HepG2 (cell line): ENCODE measurements around the gene FANCG. TPM values are rescaled to one million over a fixed set of nuclear protein-coding genes. Genes with fewer than 3 reads are reported as not detected.

ENCODE experiments used
- MIXL1 ChIP-seq: IDR thresholded peaks from 2 replicates; pipeline ENCODE4 v1.6.1; 2016
- NCOA2 ChIP-seq: sonication (generic); formaldehyde crosslinking; IDR thresholded peaks from 2 replicates; pipeline ENCODE4 v1.8.0; 2022; ENCODE audit warnings: inconsistent platforms
- REST ChIP-seq, 2 experiments: IDR thresholded peaks; 2 replicates each; pipeline ENCODE4 v1.6.1; 2011 to 2012; ENCODE audit warnings: low read length in 2 of 2, borderline replicate concordance in 1 of 2, low read depth in 1 of 2, mild to moderate bottlenecking in 1 of 2, moderate library complexity in 1 of 2
- SRY ChIP-seq: sonication (generic); formaldehyde crosslinking; IDR thresholded peaks from 2 replicates; pipeline ENCODE4 v1.8.0; 2022; ENCODE audit warnings: mild to moderate bottlenecking, missing genetic modification reagents
- ZNF614 ChIP-seq: IDR thresholded peaks from 2 replicates; pipeline ENCODE4 v1.6.1; 2018; ENCODE audit warnings: missing biosample characterization, missing genetic modification reagents, inconsistent platforms, borderline replicate concordance
- polyA plus RNA-seq, 8 experiments: library from polyadenylated mRNA; depleted of rRNA in 3 of 8; stranded (reverse) in 7 of 8; unstranded in 1 of 8; fragments of >200 nt; fragmentation: Illumina TruSeq in 4 of 8; extraction: Trizol in 4 of 8; gene quantifications; 2 replicates each; pipeline versions ENCODE4 v1.2.1 to v1.2.3, GENCODE V29; 2011 to 2016; ENCODE audit warnings: low read depth in 4 of 8, missing spikeins in 1 of 8, mixed read lengths in 1 of 8; ENCODE audit not compliant: insufficient read depth in 1 of 8
- total RNA-seq, 5 experiments: library from RNA; depleted of rRNA; stranded (reverse); fragments of >200 nt; fragmentation: Illumina TruSeq; extraction: Trizol; gene quantifications; 2 replicates each; pipeline ENCODE4 v1.2.3, GENCODE V29; 2016; ENCODE audit warnings: low read depth in 1 of 5
- TF ChIP-seq, protein P1 (sequence below): sonication (generic); formaldehyde crosslinking; IDR thresholded peaks from 2 replicates; pipeline ENCODE4 v1.4.0; 2020; ENCODE audit warnings: mild to moderate bottlenecking, missing genetic modification reagents, borderline replicate concordance
- TF ChIP-seq, protein P2 (sequence below): IDR thresholded peaks from 2 replicates; pipeline ENCODE4 v1.4.0; 2020; ENCODE audit warnings: mild to moderate bottlenecking, missing genetic modification reagents

The FANCG gene
- total and polyA plus RNA-seq, 2 of the 13 experiments (the other 11 are each of a cell fraction or from before 2014, with no cell fraction given), result 14.4 to 45.1 TPM

GRCh38 chr9:35096035-35096849, 16.5 kb upstream of the FANCG start, which contains the start of gene PIGO (continued):
- TF ChIP-seq, protein P1, sequence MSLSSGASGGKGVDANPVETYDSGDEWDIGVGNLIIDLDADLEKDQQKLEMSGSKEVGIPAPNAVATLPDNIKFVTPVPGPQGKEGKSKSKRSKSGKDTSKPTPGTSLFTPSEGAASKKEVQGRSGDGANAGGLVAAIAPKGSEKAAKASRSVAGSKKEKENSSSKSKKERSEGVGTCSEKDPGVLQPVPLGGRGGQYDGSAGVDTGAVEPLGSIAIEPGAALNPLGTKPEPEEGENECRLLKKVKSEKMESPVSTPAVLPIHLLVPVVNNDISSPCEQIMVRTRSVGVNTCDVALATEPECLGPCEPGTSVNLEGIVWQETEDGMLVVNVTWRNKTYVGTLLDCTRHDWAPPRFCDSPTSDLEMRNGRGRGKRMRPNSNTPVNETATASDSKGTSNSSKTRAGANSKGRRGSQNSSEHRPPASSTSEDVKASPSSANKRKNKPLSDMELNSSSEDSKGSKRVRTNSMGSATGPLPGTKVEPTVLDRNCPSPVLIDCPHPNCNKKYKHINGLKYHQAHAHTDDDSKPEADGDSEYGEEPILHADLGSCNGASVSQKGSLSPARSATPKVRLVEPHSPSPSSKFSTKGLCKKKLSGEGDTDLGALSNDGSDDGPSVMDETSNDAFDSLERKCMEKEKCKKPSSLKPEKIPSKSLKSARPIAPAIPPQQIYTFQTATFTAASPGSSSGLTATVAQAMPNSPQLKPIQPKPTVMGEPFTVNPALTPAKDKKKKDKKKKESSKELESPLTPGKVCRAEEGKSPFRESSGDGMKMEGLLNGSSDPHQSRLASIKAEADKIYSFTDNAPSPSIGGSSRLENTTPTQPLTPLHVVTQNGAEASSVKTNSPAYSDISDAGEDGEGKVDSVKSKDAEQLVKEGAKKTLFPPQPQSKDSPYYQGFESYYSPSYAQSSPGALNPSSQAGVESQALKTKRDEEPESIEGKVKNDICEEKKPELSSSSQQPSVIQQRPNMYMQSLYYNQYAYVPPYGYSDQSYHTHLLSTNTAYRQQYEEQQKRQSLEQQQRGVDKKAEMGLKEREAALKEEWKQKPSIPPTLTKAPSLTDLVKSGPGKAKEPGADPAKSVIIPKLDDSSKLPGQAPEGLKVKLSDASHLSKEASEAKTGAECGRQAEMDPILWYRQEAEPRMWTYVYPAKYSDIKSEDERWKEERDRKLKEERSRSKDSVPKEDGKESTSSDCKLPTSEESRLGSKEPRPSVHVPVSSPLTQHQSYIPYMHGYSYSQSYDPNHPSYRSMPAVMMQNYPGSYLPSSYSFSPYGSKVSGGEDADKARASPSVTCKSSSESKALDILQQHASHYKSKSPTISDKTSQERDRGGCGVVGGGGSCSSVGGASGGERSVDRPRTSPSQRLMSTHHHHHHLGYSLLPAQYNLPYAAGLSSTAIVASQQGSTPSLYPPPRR (CRISPR knock-in tag), result peak; percentile 65
- TF ChIP-seq ZNF614 (CRISPR knock-in tag), result peak; percentile 71; the same call in 1 of the 2 replicates
- TF ChIP-seq MIXL1 (CRISPR knock-in tag), result peak; percentile 60; the same call in 1 of the 2 replicates
- TF ChIP-seq, protein P2, sequence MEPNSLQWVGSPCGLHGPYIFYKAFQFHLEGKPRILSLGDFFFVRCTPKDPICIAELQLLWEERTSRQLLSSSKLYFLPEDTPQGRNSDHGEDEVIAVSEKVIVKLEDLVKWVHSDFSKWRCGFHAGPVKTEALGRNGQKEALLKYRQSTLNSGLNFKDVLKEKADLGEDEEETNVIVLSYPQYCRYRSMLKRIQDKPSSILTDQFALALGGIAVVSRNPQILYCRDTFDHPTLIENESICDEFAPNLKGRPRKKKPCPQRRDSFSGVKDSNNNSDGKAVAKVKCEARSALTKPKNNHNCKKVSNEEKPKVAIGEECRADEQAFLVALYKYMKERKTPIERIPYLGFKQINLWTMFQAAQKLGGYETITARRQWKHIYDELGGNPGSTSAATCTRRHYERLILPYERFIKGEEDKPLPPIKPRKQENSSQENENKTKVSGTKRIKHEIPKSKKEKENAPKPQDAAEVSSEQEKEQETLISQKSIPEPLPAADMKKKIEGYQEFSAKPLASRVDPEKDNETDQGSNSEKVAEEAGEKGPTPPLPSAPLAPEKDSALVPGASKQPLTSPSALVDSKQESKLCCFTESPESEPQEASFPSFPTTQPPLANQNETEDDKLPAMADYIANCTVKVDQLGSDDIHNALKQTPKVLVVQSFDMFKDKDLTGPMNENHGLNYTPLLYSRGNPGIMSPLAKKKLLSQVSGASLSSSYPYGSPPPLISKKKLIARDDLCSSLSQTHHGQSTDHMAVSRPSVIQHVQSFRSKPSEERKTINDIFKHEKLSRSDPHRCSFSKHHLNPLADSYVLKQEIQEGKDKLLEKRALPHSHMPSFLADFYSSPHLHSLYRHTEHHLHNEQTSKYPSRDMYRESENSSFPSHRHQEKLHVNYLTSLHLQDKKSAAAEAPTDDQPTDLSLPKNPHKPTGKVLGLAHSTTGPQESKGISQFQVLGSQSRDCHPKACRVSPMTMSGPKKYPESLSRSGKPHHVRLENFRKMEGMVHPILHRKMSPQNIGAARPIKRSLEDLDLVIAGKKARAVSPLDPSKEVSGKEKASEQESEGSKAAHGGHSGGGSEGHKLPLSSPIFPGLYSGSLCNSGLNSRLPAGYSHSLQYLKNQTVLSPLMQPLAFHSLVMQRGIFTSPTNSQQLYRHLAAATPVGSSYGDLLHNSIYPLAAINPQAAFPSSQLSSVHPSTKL, result peak; percentile 71; the same call in 1 of the 2 replicates
- peak; percentile 90 for TF ChIP-seq SRY
- TF ChIP-seq REST (IDR thresholded peaks at IDR 0.05; ENCODE audit: borderline replicate concordance in 1 of 2, low read depth in 1 of 2, low read length in 2 of 2), result peak in 1 of 2 experiments; percentile 58; a peak in 1 of 4 replicates
- TF ChIP-seq NCOA2, result peak; percentile 54; the same call in 1 of the 2 replicates
